ENCODE data around the gene SHB.

The SHB gene

DNA sequence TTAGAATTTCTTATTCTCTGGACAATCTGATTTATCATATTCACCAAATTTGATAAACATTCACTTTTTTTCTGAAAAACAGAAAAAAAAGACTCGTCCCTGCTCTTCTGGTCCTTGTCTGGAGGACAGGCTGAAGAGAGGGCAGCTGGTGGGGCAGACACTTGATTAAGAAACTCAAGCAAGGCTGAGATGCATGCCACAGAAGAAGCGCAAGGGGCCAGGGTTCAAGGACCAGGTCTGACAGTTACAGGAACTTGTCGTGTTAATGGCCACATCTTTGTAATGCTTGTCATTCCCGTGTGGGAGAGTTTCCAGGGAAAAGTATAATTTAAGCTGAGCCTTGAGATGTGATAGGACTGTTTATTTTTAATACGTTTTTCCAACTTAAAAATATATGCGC is 40.6 kb upstream of the SHB start:
- no peak for DNase-seq (ENCODE audit: low read depth)
- H3K4me3 ChIP-seq (ENCODE audit: low read depth, low read length): no peak overlapping the region
- TF ChIP-seq, protein P1, sequence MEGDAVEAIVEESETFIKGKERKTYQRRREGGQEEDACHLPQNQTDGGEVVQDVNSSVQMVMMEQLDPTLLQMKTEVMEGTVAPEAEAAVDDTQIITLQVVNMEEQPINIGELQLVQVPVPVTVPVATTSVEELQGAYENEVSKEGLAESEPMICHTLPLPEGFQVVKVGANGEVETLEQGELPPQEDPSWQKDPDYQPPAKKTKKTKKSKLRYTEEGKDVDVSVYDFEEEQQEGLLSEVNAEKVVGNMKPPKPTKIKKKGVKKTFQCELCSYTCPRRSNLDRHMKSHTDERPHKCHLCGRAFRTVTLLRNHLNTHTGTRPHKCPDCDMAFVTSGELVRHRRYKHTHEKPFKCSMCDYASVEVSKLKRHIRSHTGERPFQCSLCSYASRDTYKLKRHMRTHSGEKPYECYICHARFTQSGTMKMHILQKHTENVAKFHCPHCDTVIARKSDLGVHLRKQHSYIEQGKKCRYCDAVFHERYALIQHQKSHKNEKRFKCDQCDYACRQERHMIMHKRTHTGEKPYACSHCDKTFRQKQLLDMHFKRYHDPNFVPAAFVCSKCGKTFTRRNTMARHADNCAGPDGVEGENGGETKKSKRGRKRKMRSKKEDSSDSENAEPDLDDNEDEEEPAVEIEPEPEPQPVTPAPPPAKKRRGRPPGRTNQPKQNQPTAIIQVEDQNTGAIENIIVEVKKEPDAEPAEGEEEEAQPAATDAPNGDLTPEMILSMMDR (IDR thresholded peaks at IDR 0.05; ENCODE audit: insufficient read depth, low read depth, low read length, missing control alignments): no peak

DNA sequence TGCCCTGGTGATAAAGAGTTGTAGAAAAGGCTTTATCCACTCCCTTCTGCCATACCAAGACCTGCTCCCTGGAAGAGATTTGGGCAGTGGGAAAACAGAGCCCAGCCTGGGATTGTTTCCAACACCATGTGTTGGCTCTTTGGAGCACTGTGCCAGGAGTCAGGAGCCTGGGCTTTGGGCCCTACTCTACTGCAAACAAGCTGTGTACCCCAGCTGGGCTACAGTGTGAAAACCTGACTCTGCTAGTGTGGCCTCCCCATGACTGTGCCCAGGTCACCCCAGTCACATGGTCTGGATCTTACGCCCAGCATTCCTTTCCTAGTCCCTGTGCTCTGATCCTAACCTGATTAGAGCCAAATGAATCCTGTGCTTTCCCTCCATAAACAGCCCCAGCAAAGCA is 39.3 kb upstream of the SHB start:
- TF ChIP-seq, protein P1 (IDR thresholded peaks at IDR 0.05; ENCODE audit: insufficient read depth, low read depth, low read length, missing control alignments): no peak
- DNase-seq (ENCODE audit: low read depth): no peak
- no peak overlapping the region for H3K4me3 ChIP-seq (ENCODE audit: low read depth, low read length)

DNA sequence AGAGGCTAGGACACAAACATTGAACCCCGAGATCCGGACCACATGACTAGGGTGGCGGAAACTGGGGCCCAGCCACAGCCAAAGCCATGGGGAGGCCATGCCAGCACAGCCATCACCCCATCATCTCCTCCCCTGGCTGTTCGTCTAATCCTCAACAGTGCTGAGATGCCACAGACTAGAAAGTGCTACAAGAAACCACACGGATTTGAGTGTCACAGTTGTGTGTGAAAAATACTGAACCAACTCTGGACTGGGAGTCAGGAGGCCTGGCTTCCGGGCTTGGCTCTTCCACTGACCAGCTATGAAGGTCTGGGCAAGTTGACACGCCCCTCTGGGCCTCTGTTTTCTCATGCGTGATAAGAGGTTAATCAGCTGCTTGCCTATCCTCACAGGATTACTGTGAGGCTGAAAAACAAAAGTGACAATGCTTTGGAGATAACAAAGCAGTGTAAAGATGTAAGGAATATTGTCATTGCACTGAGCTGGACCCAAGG is 38.8 kb upstream of the SHB start:
- no peak overlapping the region for H3K4me3 ChIP-seq (ENCODE audit: low read depth, low read length)
- peak; percentile 68 for DNase-seq (ENCODE audit: low read depth)
- TF ChIP-seq, protein P1 (IDR thresholded peaks at IDR 0.05; ENCODE audit: insufficient read depth, low read depth, low read length, missing control alignments): no peak

DNA sequence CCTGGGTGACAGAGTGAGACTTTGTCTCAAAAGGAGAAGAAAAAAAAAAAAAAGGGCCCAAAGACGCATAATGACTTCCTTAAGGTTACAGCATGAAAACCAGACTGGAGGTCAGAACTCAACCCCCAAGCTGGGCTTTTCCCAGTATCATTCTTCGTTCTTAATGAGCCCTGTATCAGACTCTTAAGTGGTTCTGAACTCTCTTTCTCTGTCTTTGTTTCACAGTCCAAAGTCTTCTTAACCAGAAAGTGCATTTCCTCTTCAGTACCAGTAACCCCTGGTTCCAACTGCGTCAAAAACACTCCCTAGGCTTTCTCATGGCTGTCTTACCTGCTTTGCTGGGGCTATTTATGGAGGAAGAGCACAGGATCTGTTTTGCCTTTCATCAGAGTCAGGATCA is 38.4 kb upstream of the SHB start:
- peak; percentile 64 for DNase-seq (ENCODE audit: low read depth)
- H3K4me3 ChIP-seq (ENCODE audit: low read depth, low read length): no peak overlapping the region
- TF ChIP-seq, protein P1 (IDR thresholded peaks at IDR 0.05; ENCODE audit: insufficient read depth, low read depth, low read length, missing control alignments): no peak

DNA sequence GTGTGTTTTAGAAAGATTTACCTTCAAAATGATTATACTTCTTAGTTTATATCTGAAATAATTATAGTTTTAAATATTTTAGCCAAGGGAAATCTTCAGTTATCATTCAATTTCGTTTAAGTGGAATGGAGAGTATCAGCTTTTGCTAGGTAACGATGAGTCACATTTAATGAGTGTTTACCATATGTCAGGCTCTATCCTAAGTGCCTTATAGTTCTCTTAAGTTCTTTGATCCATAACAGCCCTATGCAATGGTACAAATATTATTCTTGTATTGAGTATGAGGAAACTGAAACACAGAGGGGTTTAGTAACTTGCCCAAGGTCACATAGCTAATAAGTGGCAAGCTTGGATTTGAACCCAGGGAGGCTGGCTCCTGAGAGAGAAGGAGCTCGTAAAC is 37.5 kb upstream of the SHB start:
- no peak for DNase-seq (ENCODE audit: low read depth)
- H3K4me3 ChIP-seq (ENCODE audit: low read depth, low read length): no peak overlapping the region
- TF ChIP-seq, protein P1 (IDR thresholded peaks at IDR 0.05; ENCODE audit: insufficient read depth, low read depth, low read length, missing control alignments): no peak

DNA sequence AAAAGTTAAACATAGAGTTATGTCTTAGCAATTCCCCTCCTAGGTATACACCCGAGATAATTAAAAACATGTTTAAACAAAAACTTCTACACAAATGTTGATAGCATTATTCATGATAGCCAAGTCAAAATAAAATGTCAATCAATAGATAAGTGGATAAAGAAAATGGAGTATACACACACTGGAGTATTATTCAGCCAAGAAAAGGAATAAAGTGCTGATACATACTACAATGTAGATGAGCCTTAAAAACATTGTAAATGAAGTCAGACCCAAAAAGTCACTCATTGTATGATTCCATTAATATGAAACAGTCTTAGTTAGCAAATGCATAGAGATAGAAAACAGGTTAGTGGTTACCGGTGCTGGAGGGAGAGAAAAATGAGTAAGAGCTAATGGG is 34.3 kb upstream of the SHB start:
- no peak for DNase-seq (ENCODE audit: low read depth)
- TF ChIP-seq, protein P1 (IDR thresholded peaks at IDR 0.05; ENCODE audit: insufficient read depth, low read depth, low read length, missing control alignments): no peak
- H3K4me3 ChIP-seq (ENCODE audit: low read depth, low read length): no peak overlapping the region

DNA sequence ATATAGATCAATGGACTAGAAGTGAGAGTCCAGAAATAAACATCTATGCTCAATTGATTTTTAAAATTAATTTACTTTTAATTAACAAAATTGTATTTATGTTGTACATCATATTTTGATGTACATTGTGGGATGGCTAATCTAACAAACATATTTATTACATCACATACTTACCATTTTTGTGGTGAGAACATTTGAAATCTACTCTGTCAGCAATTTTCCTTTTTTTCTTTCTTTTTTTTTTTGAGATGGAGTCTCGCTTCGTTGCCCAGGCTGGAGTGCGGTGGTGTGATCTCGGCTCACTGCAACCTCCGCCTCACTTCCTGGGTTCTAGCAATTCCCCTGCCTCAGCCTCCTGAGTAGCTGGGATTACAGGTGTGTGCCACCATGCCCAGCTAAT is 32.4 kb upstream of the SHB start:
- DNase-seq (ENCODE audit: low read depth): no peak
- H3K4me3 ChIP-seq (ENCODE audit: low read depth, low read length): no peak overlapping the region
- TF ChIP-seq, protein P1 (IDR thresholded peaks at IDR 0.05; ENCODE audit: insufficient read depth, low read depth, low read length, missing control alignments): no peak
